ENCODE data around the gene KDM5C.

KDM5C gene

GRCh38 chrX:53224860-53225797 lies at the start of gene KDM5C:
KDM5C (minus strand) TSS chrX:53225207; CDS start chrX:53224889, 318 bp downstream.
- DNase-seq, result peak; percentile 21 to 94 (median 74)

GRCh38 chrX:53272808-53273337 lies 47.9 kb upstream of the KDM5C start:
- no peak for DNase-seq

GRCh38 chrX:53269536-53270107 lies 44.6 kb upstream of the KDM5C start:
- DNase-seq, result no peak

GRCh38 chrX:53268173-53268572 lies 43.2 kb upstream of the KDM5C start:
- DNase-seq, result no peak

GRCh38 chrX:53266914-53267313 lies 41.9 kb upstream of the KDM5C start:
- DNase-seq, result no peak

GRCh38 chrX:53265771-53266574 lies 41.0 kb upstream of the KDM5C start:
- DNase-seq, result no peak

GRCh38 chrX:53263597-53264094 lies 38.6 kb upstream of the KDM5C start:
- DNase-seq, result peak in 2 of 51 donors; percentile 1 to 9

- DNase-seq, result peak in 1 of 51 donors; percentile 0
Observed at GRCh38 chrX:53262918-53263394, 37.9 kb upstream of the KDM5C start.

- peak in 6 of 51 donors; percentile 5 to 30 (median 12) for DNase-seq
Observed at GRCh38 chrX:53262189-53262917, 37.3 kb upstream of the KDM5C start.

- DNase-seq, result peak in 1 of 51 donors; percentile 23
Observed at GRCh38 chrX:53261355-53261972, 36.5 kb upstream of the KDM5C start.

- DNase-seq, result peak in 1 of 51 donors; percentile 9
Observed at GRCh38 chrX:53260836-53261235, 35.8 kb upstream of the KDM5C start.

GRCh38 chrX:53257670-53258423 lies 32.8 kb upstream of the KDM5C start:
- DNase-seq, result no peak

- no peak for DNase-seq
Observed at GRCh38 chrX:53257166-53257565, 32.2 kb upstream of the KDM5C start.

GRCh38 chrX:53256446-53257041 lies 31.5 kb upstream of the KDM5C start:
- DNase-seq, result peak in 10 of 51 donors; percentile 0 to 35 (median 8)

- DNase-seq, result no peak
Observed at GRCh38 chrX:53255738-53256191, 30.8 kb upstream of the KDM5C start.

GRCh38 chrX:53254570-53255461 lies 29.8 kb upstream of the KDM5C start:
- DNase-seq, result no peak

GRCh38 chrX:53253293-53254020 lies 28.4 kb upstream of the KDM5C start:
- no peak for DNase-seq
